A549 (cell line): ENCODE measurements around the gene SLC25A34.

ENCODE experiments used
- EP300 ChIP-seq, 2 experiments: fragments of >200 bp; sonication (Bioruptor Twin); formaldehyde crosslinking; IDR thresholded peaks; 2 replicates in 1 of 2; 3 replicates in 1 of 2; pipeline ENCODE4 v1.6.1; 2016 to 2017
- JUNB ChIP-seq: fragments of >200 bp; sonication (Bioruptor Twin); formaldehyde crosslinking; IDR thresholded peaks from 2 replicates; pipeline ENCODE4 v1.6.1; 2016
- MAZ ChIP-seq: fragments of 150-350 bp; IDR thresholded peaks from 2 replicates; pipeline ENCODE4 v1.6.1; 2014; ENCODE audit warnings: antibody characterized with exemption, low read depth, low read length, borderline replicate concordance
- NR3C1 ChIP-seq: fragments of >200 bp; sonication (Bioruptor Twin); formaldehyde crosslinking; IDR thresholded peaks from 3 replicates; pipeline ENCODE4 v1.6.1; 2017
- POLR2A ChIP-seq: IDR thresholded peaks from 2 replicates; pipeline ENCODE4 v1.6.1; 2012; ENCODE audit warnings: mild to moderate bottlenecking, low read length
- RAD21 ChIP-seq, 2 experiments: fragments of >200 bp in 1 of 2; sonication (Bioruptor Twin) in 1 of 2; formaldehyde crosslinking in 1 of 2; IDR thresholded peaks in 1 of 2; conservative IDR thresholded peaks in 1 of 2; 2 replicates in 1 of 2; 3 replicates in 1 of 2; pipeline ENCODE4 v1.6.1; 2012 to 2018; ENCODE audit warnings: inconsistent platforms in 1 of 2
- RCOR1 ChIP-seq: fragments of 150-350 bp; IDR thresholded peaks from 2 replicates; pipeline ENCODE4 v1.6.1; 2014; ENCODE audit warnings: antibody characterized with exemption, low read length, low read depth
- TF ChIP-seq, protein P1 (sequence below): fragments of >200 bp; sonication (Bioruptor Twin); formaldehyde crosslinking; IDR thresholded peaks from 3 replicates; pipeline ENCODE4 v1.5.1; 2016
- TF ChIP-seq, protein P2 (sequence below): fragments of 250-450 bp; sonication (Bioruptor Pico); IDR thresholded peaks from 2 replicates; pipeline ENCODE4 v1.5.0; 2021; ENCODE audit warnings: mild to moderate bottlenecking, moderate library complexity, borderline replicate concordance

DNA sequence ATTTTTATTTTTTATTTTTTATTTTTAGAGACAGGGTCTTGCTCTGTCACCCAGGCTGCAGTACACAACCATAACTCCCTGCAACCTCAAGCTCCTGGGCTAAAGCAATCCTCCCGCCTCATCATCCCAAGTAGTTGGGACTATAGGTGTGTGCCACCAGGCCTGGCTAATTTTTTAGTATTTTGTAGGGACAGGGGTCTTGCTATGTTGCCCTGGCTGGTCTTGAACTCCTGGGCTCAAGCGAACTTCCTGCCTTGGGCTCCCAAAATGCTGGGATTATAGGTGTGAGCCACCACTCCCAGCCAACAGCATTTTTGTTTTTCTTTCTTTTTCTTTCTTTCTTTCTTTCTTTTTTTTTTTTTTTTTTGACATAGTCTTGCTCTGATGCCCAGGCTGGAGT lies 37.9 kb upstream of the SLC25A34 start:
- TF ChIP-seq, protein P1, sequence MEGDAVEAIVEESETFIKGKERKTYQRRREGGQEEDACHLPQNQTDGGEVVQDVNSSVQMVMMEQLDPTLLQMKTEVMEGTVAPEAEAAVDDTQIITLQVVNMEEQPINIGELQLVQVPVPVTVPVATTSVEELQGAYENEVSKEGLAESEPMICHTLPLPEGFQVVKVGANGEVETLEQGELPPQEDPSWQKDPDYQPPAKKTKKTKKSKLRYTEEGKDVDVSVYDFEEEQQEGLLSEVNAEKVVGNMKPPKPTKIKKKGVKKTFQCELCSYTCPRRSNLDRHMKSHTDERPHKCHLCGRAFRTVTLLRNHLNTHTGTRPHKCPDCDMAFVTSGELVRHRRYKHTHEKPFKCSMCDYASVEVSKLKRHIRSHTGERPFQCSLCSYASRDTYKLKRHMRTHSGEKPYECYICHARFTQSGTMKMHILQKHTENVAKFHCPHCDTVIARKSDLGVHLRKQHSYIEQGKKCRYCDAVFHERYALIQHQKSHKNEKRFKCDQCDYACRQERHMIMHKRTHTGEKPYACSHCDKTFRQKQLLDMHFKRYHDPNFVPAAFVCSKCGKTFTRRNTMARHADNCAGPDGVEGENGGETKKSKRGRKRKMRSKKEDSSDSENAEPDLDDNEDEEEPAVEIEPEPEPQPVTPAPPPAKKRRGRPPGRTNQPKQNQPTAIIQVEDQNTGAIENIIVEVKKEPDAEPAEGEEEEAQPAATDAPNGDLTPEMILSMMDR: no peak
- TF ChIP-seq NR3C1: no peak
- no peak for TF ChIP-seq EP300 (IDR thresholded peaks at IDR 0.05)
- TF ChIP-seq POLR2A: no peak
- no peak for TF ChIP-seq RAD21 (conservative IDR thresholded peaks at IDR 0.05 in 1 of 2, IDR thresholded peaks at IDR 0.05 in 1 of 2)
- no peak for TF ChIP-seq RCOR1
- no peak for TF ChIP-seq MAZ
- TF ChIP-seq JUNB: no peak
- TF ChIP-seq, protein P2, sequence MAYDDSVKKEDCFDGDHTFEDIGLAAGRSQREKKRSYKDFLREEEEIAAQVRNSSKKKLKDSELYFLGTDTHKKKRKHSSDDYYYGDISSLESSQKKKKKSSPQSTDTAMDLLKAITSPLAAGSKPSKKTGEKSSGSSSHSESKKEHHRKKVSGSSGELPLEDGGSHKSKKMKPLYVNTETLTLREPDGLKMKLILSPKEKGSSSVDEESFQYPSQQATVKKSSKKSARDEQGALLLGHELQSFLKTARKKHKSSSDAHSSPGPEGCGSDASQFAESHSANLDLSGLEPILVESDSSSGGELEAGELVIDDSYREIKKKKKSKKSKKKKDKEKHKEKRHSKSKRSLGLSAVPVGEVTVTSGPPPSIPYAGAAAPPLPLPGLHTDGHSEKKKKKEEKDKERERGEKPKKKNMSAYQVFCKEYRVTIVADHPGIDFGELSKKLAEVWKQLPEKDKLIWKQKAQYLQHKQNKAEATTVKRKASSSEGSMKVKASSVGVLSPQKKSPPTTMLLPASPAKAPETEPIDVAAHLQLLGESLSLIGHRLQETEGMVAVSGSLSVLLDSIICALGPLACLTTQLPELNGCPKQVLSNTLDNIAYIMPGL (CRISPR knock-in tag): no peak
